HG03159 (cell line): ENCODE measurements around the gene ERBB4.

Source experiments
- ATAC-seq: cut with Tn5 transposase; IDR thresholded peaks from one replicate; pipeline ENCODE4 v1.9.1; 2021; ENCODE audit warnings: mild to moderate bottlenecking, moderate library complexity; ENCODE audit not compliant: unreplicated experiment

The ERBB4 gene

GRCh38 chr2:211498551-211499205, 1039.9 kb downstream of the ERBB4 start:
- ATAC-seq, result no peak

DNA sequence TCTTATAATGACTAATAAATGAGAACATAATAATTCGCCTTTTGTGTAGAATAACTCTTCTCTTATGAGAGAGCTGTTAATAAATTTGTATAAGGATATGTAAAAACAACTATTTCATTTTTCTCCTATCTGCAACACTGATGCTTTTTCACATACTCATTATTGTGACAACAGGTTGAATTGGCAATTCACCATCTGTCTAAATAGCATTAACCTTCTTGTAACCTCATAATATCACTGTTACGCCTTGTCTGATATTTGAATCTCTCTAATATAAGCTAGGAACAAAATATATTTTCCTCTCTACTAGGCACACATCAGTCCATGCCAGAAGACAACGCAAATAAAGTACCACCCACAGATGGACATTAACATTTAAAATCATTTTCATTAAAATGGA, 1043.3 kb downstream of the ERBB4 start:
- ATAC-seq, result no peak

DNA sequence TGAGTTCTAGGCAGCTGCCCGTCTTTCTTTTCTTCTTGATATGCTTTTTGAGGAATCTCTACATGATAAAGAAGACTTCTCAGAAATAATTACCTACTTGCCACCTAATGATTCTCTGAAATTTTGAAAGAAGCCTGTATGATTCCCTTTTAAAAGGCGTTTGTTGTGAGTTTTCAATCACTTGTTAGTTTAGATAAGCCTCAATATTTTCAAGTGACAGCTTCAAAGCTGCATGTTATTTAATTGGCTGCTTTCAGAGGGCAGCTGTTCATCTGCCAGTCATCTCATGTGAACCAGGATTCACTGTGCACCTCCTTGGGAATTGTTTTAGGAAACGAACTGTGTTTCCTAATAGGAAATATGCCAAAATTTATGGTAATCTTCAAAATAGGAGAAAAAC, 1044.1 kb downstream of the ERBB4 start:
- ATAC-seq, result no peak

DNA sequence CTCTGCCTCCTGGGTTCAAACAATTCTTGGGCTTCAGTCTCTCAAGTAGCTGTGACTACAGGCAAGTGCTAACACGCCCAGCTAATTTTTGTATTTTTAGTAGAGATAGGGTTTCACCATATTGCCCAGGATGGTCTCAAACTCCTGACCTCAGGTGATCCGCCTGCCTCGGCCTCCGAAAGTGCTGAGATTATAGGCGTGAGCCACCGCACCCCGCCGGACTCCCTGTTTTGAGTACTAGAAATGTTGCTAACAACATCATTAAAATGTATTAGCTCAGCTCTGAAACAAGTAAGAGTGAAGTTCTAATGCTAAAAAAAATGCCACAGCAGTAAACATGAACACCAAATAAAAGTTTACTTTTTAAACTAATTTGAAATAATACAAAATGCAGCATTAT, 1044.5 kb downstream of the ERBB4 start:
- ATAC-seq, result no peak

GRCh38 chr2:211487733-211488132, 1050.9 kb downstream of the ERBB4 start:
- ATAC-seq, result no peak

DNA sequence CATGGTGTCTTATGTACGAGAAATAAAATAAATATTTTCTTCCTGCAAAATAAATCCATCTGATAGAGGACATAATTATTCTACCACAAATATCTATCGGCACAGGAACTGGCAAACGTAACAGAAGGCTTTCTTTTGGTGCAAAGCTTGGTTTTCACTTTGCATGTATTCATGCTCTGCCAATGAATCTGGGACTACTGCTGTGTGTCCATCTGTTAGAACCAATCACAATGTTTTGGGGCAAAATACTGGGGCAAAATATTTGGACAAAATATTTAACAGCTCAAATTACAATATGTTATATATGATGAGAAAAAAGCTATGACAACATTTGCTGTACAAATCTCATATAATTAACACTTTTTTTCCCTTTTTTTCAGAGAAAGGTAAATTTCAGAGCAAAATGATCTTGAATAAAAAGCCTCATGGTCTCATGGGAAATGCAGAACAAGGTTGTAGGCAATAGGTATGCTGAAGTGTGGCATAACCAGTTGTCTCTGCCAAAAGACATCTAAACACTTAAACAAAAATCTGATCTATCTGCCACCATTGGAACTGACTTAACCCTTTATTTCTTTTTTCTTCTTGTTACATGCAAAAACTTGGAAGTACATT, 1059.0 kb downstream of the ERBB4 start:
- ATAC-seq, result no peak

DNA sequence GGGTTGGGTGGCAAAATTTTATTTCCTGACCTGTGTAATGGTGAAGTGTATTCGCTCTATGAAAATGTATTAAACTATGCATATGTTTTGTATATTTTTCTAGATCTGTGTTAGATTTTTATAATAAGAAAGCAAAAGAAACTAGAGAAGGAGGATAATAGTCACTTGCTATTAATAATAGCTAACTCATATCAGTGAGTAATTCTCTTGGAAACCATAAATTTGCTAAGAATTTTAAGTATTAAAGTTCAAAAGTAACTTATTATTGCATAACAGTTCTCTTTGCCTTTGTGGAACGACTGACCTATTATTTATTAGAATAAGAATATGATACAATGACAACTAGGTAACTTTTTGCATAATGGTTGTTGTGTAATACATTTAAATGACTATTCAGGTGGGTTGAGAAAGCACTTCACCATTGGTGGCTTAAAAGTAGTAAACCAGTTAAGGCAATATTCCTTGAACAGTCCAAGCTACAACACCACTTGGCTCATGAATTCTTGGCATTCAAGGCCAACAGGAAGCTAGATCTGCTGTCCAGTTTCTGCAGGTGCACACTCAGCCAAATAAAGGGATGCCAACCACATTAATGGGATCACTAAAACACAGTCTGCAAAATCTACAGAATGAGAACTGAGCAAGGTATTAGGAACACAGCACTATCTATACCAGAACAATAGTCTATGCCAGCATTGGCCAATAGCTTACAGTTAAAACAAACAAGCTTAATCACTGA, 1060.9 kb downstream of the ERBB4 start:
- ATAC-seq, result no peak

DNA sequence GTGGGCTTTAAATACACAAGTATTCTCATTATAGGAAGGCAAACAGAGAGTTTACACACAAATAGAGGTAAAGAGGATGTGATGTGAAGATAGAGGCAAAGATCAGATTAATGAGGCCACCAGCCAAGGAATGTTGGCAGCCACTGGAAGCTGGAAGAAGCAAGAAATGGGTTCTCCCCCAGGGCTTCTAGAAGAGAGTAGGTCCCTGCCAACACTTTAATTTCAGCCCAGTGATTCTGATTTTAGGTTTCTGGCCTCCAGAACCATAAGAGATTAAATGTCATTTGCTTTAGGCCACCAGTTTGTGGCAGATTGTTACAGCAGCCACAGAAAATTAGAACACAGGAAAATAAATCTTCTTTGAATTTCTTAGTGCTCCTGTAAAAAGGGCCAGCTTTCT, 1065.5 kb downstream of the ERBB4 start:
- ATAC-seq, result no peak

DNA sequence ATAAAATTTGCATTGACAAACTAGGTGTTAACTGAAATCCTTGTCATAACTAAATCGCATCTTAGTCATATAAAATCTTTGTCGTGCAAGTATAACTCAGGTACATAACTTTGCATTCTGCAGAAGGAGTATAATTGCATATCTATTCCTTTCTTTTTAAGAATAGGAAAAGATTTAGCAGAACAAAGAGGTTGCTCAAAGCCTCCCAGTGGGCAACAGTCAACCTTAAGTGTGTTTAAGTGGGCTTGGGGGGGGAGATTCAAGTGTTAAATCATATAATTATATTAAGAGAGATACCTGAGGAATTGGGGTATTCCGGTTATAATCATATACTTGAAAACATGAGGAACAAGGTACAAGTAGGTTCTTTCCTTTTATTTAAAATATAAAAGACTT, 1068.9 kb downstream of the ERBB4 start:
- ATAC-seq, result no peak

- ATAC-seq, result no peak
Measured at GRCh38 chr2:211468877-211469663, 1069.5 kb downstream of the ERBB4 start.

GRCh38 chr2:211468217-211468616, 1070.4 kb downstream of the ERBB4 start:
- ATAC-seq, result no peak

DNA sequence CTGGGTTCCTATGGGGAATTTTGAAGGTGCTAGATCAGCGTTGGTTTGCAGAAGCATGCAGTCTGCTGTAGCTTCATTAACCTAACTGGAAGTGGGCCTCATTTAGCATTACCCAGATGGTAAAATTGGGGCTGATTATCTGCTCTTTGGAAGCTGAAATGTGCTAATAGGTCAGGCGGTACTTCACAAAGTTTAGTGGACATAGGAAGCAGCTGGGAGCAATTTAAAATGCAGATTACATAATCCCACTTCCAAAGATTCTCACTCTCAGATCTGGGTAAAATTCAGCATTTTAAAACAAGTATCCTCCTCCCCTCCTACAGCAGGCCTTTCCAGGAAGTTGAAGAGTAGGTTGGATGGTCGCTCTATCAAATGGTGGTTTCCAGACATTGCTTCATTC, 1075.2 kb downstream of the ERBB4 start:
- ATAC-seq, result no peak

DNA sequence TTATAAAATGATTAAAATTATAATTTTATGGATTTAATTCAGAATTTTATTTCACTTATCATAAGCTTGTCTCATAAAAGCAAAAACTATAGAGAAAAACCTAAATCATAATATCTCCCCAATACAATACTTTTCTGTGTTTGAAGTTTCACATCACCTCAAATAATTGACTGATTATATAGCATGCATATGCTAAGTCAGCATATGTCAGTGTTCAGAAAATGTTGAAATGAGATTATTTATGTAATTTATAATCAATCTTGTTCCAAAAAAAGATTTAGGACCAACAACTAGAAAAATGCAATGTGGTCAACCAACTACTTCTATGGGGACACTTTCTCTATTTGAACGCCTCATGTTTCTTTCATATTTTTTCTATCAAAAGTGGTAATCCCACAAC, 1079.6 kb downstream of the ERBB4 start:
- no peak for ATAC-seq

GRCh38 chr2:211457325-211457724, 1081.3 kb downstream of the ERBB4 start:
- no peak for ATAC-seq

- ATAC-seq, result peak; percentile 74
Measured at GRCh38 chr2:211455216-211455841, 1083.3 kb downstream of the ERBB4 start.

DNA sequence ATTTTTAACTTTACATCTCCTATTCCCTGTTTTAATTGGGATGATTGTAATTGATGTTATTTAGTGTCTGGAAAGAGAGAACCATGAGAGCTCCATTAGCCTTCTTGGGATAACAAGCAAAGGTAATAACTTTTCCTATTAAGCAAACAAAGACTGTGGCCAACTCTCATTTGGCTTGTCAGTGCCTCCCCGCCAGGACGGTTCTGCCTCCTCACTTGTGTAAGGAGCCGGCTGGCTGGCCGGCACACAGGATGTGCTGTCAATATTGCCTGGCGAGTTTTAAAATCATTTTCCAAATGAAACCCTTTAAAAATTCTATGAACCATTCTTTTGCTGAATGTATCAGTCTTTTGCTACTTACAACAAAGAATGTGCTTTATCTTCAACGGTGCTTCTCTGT, 1083.9 kb downstream of the ERBB4 start:
- ATAC-seq, result no peak

DNA sequence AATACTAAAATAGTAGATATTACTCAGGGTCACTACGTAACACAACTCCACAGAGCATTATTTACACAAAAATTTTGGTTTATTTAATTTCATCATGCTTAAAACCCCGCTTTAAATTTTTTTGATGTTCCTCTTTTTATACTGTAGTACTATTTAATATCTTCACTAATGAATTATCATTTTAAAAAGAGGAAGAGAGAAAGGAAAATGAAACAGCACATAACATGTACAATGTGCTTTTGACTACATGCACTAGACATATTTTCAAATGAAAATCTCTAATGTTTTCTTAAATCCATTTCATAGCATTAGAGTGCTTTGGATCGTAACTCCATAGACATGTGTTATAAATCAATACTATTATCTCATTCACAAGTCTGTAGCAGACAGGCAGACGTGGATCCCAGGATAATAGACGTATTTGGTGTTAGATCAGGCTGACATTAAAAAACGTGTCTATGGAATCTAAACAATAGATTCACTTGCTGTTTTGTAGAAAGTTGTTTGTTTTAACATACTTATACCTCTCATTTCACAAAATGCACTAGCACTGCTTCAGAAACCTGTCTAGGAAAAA, 1085.2 kb downstream of the ERBB4 start:
- peak; percentile 37 for ATAC-seq

DNA sequence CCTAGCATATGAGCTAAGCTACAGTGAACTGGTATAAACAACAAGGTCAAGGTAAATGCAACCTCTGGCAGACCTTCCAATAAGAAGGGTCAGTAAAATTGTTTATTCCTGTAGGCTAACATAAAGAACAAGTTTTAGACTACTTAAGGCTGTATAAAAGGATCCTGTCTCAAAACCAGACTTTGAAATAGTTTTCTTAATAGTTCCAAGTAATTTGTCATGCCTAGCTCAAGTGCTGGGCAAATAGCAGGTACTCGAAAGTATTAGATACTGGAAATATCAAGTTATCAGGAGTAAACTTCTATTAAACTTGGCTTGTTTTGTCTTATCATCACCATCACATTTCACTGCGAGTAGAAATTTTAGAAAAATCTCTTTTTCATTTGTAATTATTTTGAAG, 1087.0 kb downstream of the ERBB4 start:
- ATAC-seq, result no peak

GRCh38 chr2:211449819-211450218, 1088.8 kb downstream of the ERBB4 start:
- ATAC-seq, result no peak

- no peak for ATAC-seq
Measured at GRCh38 chr2:211447548-211447947, 1091.1 kb downstream of the ERBB4 start.

GRCh38 chr2:211440107-211440506, 1098.5 kb downstream of the ERBB4 start:
- no peak for ATAC-seq
